A549 (cell line): ENCODE measurements around the gene PTGER2. TPM values are rescaled to one million over a fixed set of nuclear protein-coding genes. Genes with fewer than 3 reads are reported as not detected.
A peak's percentile ranks its signal among the peaks of the same experiment; 100 is the strongest.

Source experiments
- ATAC-seq, 2 experiments: fragments of 200-7000 bp in 1 of 2; fragments of >200 bp in 1 of 2; cut with Nextera tagmentation in 1 of 2; cut with Tn5 transposase in 1 of 2; 3 replicates each; pipeline versions ENCODE4 v1.8.0 to v1.9.1; 2018 to 2020; ENCODE audit warnings: mild to moderate bottlenecking in 1 of 2, moderate library complexity in 1 of 2
- CTCF ChIA-PET: fragments of 300-600 bp; sonication (Branson Sonifier 250); formaldehyde crosslinking; extraction: SDS; loops from one replicate; lab custom pipeline; 2021; ENCODE audit warnings: antibody characterized with exemption, inconsistent platforms; lab: Yijun Ruan, JAX
- POLR2A ChIA-PET: fragments of 350-600 bp; formaldehyde crosslinking; extraction: SDS; loops from one replicate; lab custom pipeline; 2021; ENCODE audit warnings: antibody characterized with exemption, inconsistent platforms; lab: Yijun Ruan, JAX
- DNase-seq, 2 experiments: peaks; one replicate each; pipeline versions ENCODE4 v3.0.0 to v3.0.0-alpha.2; 2011 to 2016; ENCODE audit warnings: low read depth in 1 of 2, low spot score in 1 of 2
- FAIRE-seq: peaks from 2 replicates; lab custom pipeline; 2011; peaks lifted over from hg19 to GRCh38; lab: Jason Lieb, UNC
- H3K27ac ChIP-seq, 2 experiments: fragments of >200 bp; sonication (Bioruptor Twin); formaldehyde crosslinking; 3 replicates each; pipeline ENCODE4 v1.5.1; 2016 to 2017
- H3K4me1 ChIP-seq: fragments of >200 bp; sonication (Bioruptor Twin); formaldehyde crosslinking; 3 replicates; pipeline ENCODE4 v1.6.1; 2016
- H3K4me2 ChIP-seq: fragments of >200 bp; sonication (Bioruptor Twin); formaldehyde crosslinking; 3 replicates; pipeline ENCODE4 v1.6.1; 2016
- H3K4me3 ChIP-seq: fragments of >200 bp; sonication (Bioruptor Twin); formaldehyde crosslinking; 3 replicates; pipeline ENCODE4 v1.5.1; 2016
- H3K9me3 ChIP-seq: fragments of >200 bp; sonication (Bioruptor Twin); formaldehyde crosslinking; 3 replicates; pipeline ENCODE4 v1.6.1; 2016
- BHLHE40 ChIP-seq: IDR thresholded peaks from 2 replicates; pipeline ENCODE4 v1.6.1; 2012; ENCODE audit warnings: low read depth, low read length, inconsistent platforms
- CTCF ChIP-seq: fragments of >200 bp; sonication (Bioruptor Twin); formaldehyde crosslinking; IDR thresholded peaks from 3 replicates; pipeline ENCODE4 v1.5.1; 2016
- E2F6 ChIP-seq: IDR thresholded peaks from 2 replicates; pipeline ENCODE4 v1.6.1; 2012; ENCODE audit warnings: low read depth, borderline replicate concordance
- ELK1 ChIP-seq: fragments of 150-350 bp; IDR thresholded peaks from 2 replicates; pipeline ENCODE4 v1.6.1; 2014; ENCODE audit warnings: low read depth, mild to moderate bottlenecking, low read length
- FOSB ChIP-seq: fragments of 250-450 bp; sonication (Bioruptor Pico); IDR thresholded peaks from 2 replicates; pipeline ENCODE4 v1.5.0; 2020; ENCODE audit warnings: mild to moderate bottlenecking, moderate library complexity
- HDAC2 ChIP-seq: fragments of 200-600 bp; sonication (generic); IDR thresholded peaks from 2 replicates; pipeline ENCODE4 v1.6.1; 2016
- HEYL ChIP-seq: fragments of 250-450 bp; sonication (Bioruptor Pico); IDR thresholded peaks from 2 replicates; pipeline ENCODE4 v1.8.0; 2021; ENCODE audit warnings: mild to moderate bottlenecking, moderate library complexity
- HOXB13 ChIP-seq: fragments of 250-450 bp; sonication (Bioruptor Pico); IDR thresholded peaks from 2 replicates; pipeline ENCODE4 v1.5.0; 2020; ENCODE audit warnings: low read depth, mild to moderate bottlenecking, moderate library complexity
- JUN ChIP-seq, 2 experiments: fragments of >200 bp; sonication (Bioruptor Twin); formaldehyde crosslinking; IDR thresholded peaks; 2 replicates in 1 of 2; 3 replicates in 1 of 2; pipeline ENCODE4 v1.6.1; 2016 to 2017
- KDM1A ChIP-seq: fragments of 200-600 bp; sonication (generic); IDR thresholded peaks from 2 replicates; pipeline ENCODE4 v1.6.1; 2016; ENCODE audit warnings: low read depth, mild to moderate bottlenecking
- MAX ChIP-seq: IDR thresholded peaks from 2 replicates; pipeline ENCODE4 v1.6.1; 2012
- MAZ ChIP-seq: fragments of 150-350 bp; IDR thresholded peaks from 2 replicates; pipeline ENCODE4 v1.6.1; 2014; ENCODE audit warnings: antibody characterized with exemption, low read depth, low read length, borderline replicate concordance
- NFE2L2 ChIP-seq: fragments of 150-350 bp; conservative IDR thresholded peaks from 2 replicates; pipeline ENCODE4 v1.6.1; 2014; ENCODE audit warnings: low read length
- NR3C1 ChIP-seq: fragments of >200 bp; sonication (Bioruptor Twin); formaldehyde crosslinking; IDR thresholded peaks from 3 replicates; pipeline ENCODE4 v1.6.1; 2017
- RAD21 ChIP-seq, 2 experiments: fragments of >200 bp in 1 of 2; sonication (Bioruptor Twin) in 1 of 2; formaldehyde crosslinking in 1 of 2; IDR thresholded peaks in 1 of 2; conservative IDR thresholded peaks in 1 of 2; 2 replicates in 1 of 2; 3 replicates in 1 of 2; pipeline ENCODE4 v1.6.1; 2012 to 2018; ENCODE audit warnings: inconsistent platforms in 1 of 2
- RARB ChIP-seq: fragments of 250-450 bp; sonication (Bioruptor Pico); IDR thresholded peaks from 2 replicates; pipeline ENCODE4 v1.8.0; 2021; ENCODE audit warnings: mild to moderate bottlenecking, moderate library complexity
- RNF2 ChIP-seq: fragments of 200-600 bp; sonication (generic); IDR thresholded peaks from 2 replicates; pipeline ENCODE4 v1.6.1; 2016; ENCODE audit warnings: low read depth, mild to moderate bottlenecking, antibody characterized with exemption, moderate library complexity, borderline replicate concordance
- SMC3 ChIP-seq: fragments of >200 bp; sonication (Bioruptor Twin); formaldehyde crosslinking; IDR thresholded peaks from 3 replicates; pipeline ENCODE4 v1.6.1; 2018; ENCODE audit warnings: inconsistent platforms
- SREBF2 ChIP-seq: fragments of 450-650 bp; IDR thresholded peaks from 2 replicates; pipeline ENCODE4 v1.6.1; 2014; ENCODE audit warnings: mild to moderate bottlenecking, moderate library complexity
- TFCP2L1 ChIP-seq: fragments of 250-450 bp; sonication (Bioruptor Pico); IDR thresholded peaks from 2 replicates; pipeline ENCODE4 v1.5.0; 2021; ENCODE audit warnings: mild to moderate bottlenecking
- ZC3H11A ChIP-seq: fragments of 450-650 bp; IDR thresholded peaks from 2 replicates; pipeline ENCODE4 v1.6.1; 2014; ENCODE audit warnings: antibody characterized with exemption, mild to moderate bottlenecking
- ZSCAN20 ChIP-seq: fragments of 250-450 bp; sonication (Bioruptor Pico); IDR thresholded peaks from 2 replicates; pipeline ENCODE4 v1.8.0; 2022; ENCODE audit warnings: mild to moderate bottlenecking, moderate library complexity
- WGBS: methylation state at CpG from one replicate; pipeline ENCODE4 v1.1.6; 2017; ENCODE audit errors: missing lambda C conversion rate; 5-methylcytosine and 5-hydroxymethylcytosine counted together
- polyA minus RNA-seq: library from RNA; depleted of rRNA, polyadenylated mRNA; stranded (reverse); fragments of >200 nt; gene quantifications from 2 replicates; pipeline ENCODE4 v1.2.3, GENCODE V29; 2011; rRNA and poly(A)+ RNA removed
- polyA plus RNA-seq, 4 experiments: library from polyadenylated mRNA; depleted of rRNA in 3 of 4; stranded (reverse); fragments of >200 nt; fragmentation: RNase III in 1 of 4; extraction: RNeasy Plus Mini Kit Qiagen cat#74134 plus additional on column Dnase treatment in 1 of 4; gene quantifications; 2 replicates in 3 of 4; 3 replicates in 1 of 4; pipeline ENCODE4 v1.2.3, GENCODE V29; 2011 to 2017

Gene PTGER2
- polyA plus RNA-seq (2011; rRNA removed) (0.74 and 0.79 TPM in 2 replicates), polyA plus RNA-seq (2017; fragmentation: RNase III; extraction: RNeasy Plus Mini Kit Qiagen cat#74134 plus additional on column Dnase treatment) (0.51 to 1.2 TPM (median 0.55 TPM) in 3 replicates), polyA minus RNA-seq (0.19 and 0.21 TPM in 2 replicates)
- polyA plus RNA-seq (2012; cell fraction: cytosol; rRNA removed), result 0.15 and 0.29 TPM in 2 replicates
- polyA plus RNA-seq (2012; cell fraction: nucleus; rRNA removed), result 0.05 and 0.13 TPM in 2 replicates

GRCh38 chr14:52313903-52314594 lies at the start of gene PTGER2:
Gene PTGER2 (plus strand): TSS chr14:52314312. CDS start chr14:52314549, 237 bp downstream.
- no peaks in the 10 kb centered on the region for H3K4me1 ChIP-seq
- ATAC-seq (peak; percentile 85 to 92), DNase-seq (peak; percentile 40 to 63), FAIRE-seq (no peak)
- peak within 1 kb of the TSS; percentile 96 for H3K4me2 ChIP-seq
- no peaks in the 10 kb centered on the region for H3K9me3 ChIP-seq
- WGBS, result 10% methylated on average over 24 of the region's 73 CpGs
- ChIA-PET POLR2A (no interaction called here), CTCF (interaction anchor here (0.8 to 1.8 kb wide), 2 partner anchors 10 to 14 kb away, joined by 4 read pairs; no protein-coding TSS in a partner anchor)
- peak within 1 kb of the TSS; percentile 64 for H3K4me3 ChIP-seq
- TF ChIP-seq TFCP2L1 (no peak), MAX (peak; percentile 56; the same call in 1 of the 2 replicates), RNF2 (no peak), E2F6 (peak; percentile 35; the same call in 1 of the 2 replicates), HDAC2 (no peak)
- peak within 1 kb of the TSS; percentile 56 to 77; a peak in 5 of 6 replicates for H3K27ac ChIP-seq

- Histone ChIP-seq H3K9me3 (no peaks in the 10 kb centered on the region), H3K4me1 (no peaks in the 10 kb centered on the region), H3K27ac (no peak overlapping the region), H3K4me3 (no peak overlapping the region), H3K4me2 (no peak overlapping the region)
- WGBS, result 46% methylated on average over 5 of the region's 5 CpGs
- DNase-seq (no peak), FAIRE-seq (no peak), ATAC-seq (no peak)
- TF ChIP-seq NFE2L2 (no peak), SMC3 (no peak), ZSCAN20 (CRISPR knock-in tag) (no peak), HDAC2 (no peak)
- ChIA-PET CTCF (interaction anchor here (0.7 to 1.2 kb wide), 3 partner anchors 11 to 25 kb away, joined by 3 read pairs; no protein-coding TSS in a partner anchor), POLR2A (no interaction called here)
Measured at GRCh38 chr14:52265253-52265652, 48.9 kb upstream of the PTGER2 start.

- CTCF ChIA-PET, result interaction anchor here (0.7 to 1.1 kb wide), 2 partner anchors 26 to 33 kb away, joined by 3 to 4 read pairs; no protein-coding TSS in a partner anchor
- TF ChIP-seq HEYL (CRISPR knock-in tag), result no peak
- no peak for TF ChIP-seq NR3C1
- TF ChIP-seq KDM1A, result no peak
- TF ChIP-seq RARB, result no peak
- no peak for TF ChIP-seq RAD21 (conservative IDR thresholded peaks at IDR 0.05 in 1 of 2, IDR thresholded peaks at IDR 0.05 in 1 of 2)
- no peak for TF ChIP-seq FOSB
- no peak for TF ChIP-seq SREBF2
- TF ChIP-seq MAX, result no peak
- TF ChIP-seq ZC3H11A, result no peak
- TF ChIP-seq HOXB13 (CRISPR knock-in tag), result no peak
- no peak for TF ChIP-seq CTCF
- TF ChIP-seq BHLHE40, result no peak
- TF ChIP-seq ELK1, result no peak
- no peak for TF ChIP-seq MAZ
- TF ChIP-seq JUN (IDR thresholded peaks at IDR 0.05), result no peak
- Histone ChIP-seq H3K4me1 (no peaks in the 10 kb centered on the region), H3K4me3 (no peak overlapping the region), H3K4me2 (no peak overlapping the region), H3K9me3 (no peaks in the 10 kb centered on the region), H3K27ac (no peak overlapping the region)
- no peak for ATAC-seq
- no peak for FAIRE-seq
- POLR2A ChIA-PET, result no interaction called here
- 50% methylated on average over 3 of the region's 3 CpGs for WGBS
- no peak for DNase-seq
Measured at GRCh38 chr14:52266179-52266578, 47.9 kb upstream of the PTGER2 start.
